IMR-90 (cell line): Measurements from ENCODE around the gene SNX25. TPM values are rescaled to one million over a fixed set of nuclear protein-coding genes. Genes with fewer than 3 reads are reported as not detected.

ENCODE experiments used
- ATAC-seq: fragments of 200-7000 bp; cut with Tn5 transposase; 2 replicates; pipeline ENCODE4 v1.9.1; 2020; ENCODE audit warnings: low read depth, mild to moderate bottlenecking, moderate library complexity
- BruUV-seq: library from RNA; stranded (reverse); fragments of 400-500 nt; replicated peaks from 2 replicates; lab custom pipeline; 2021; lab: Mats Ljungman, UMichigan
- CTCF ChIA-PET: fragments of 300-600 bp; formaldehyde crosslinking; extraction: SDS; loops from one replicate; lab custom pipeline; 2021; ENCODE audit warnings: antibody characterized with exemption; lab: Yijun Ruan, JAX
- POLR2A ChIA-PET: fragments of 300-600 bp; sonication (Branson Sonifier 250); formaldehyde crosslinking; loops from one replicate; lab custom pipeline; 2022; ENCODE audit warnings: antibody characterized with exemption; ENCODE audit not compliant: unreplicated experiment; lab: Charles Lee
- DNase-seq: peaks from one replicate; pipeline ENCODE4 v3.0.0; 2013
- H2AFZ ChIP-seq: replicated peaks from 2 replicates; pipeline ENCODE3; 2013; ENCODE audit warnings: low read length, mild to moderate bottlenecking; ENCODE audit not compliant: poor library complexity
- H2AK5ac ChIP-seq: 2 replicates; pipeline ENCODE4 v1.6.1; 2013; ENCODE audit warnings: low read depth, low read length, inconsistent platforms
- H2AK9ac ChIP-seq: replicated peaks from 2 replicates; pipeline ENCODE3; 2013; ENCODE audit warnings: mild to moderate bottlenecking, low read depth, low read length, moderate library complexity; ENCODE audit not compliant: poor library complexity
- H2BK120ac ChIP-seq: 2 replicates; pipeline ENCODE4 v1.6.1; 2013; ENCODE audit warnings: low read depth, low read length, inconsistent platforms
- H2BK15ac ChIP-seq: 3 replicates; pipeline ENCODE4 v1.6.1; 2013; ENCODE audit warnings: low read depth, low read length, inconsistent platforms
- H2BK20ac ChIP-seq: 2 replicates; pipeline ENCODE4 v1.6.1; 2013; ENCODE audit warnings: low read depth, mild to moderate bottlenecking, inconsistent platforms, low read length, moderate library complexity
- H2BK5ac ChIP-seq: 2 replicates; pipeline ENCODE4 v1.6.1; 2013; ENCODE audit warnings: mild to moderate bottlenecking, low read depth, low read length, inconsistent platforms; ENCODE audit not compliant: poor library complexity, severe bottlenecking
- H3K14ac ChIP-seq: replicated peaks from 2 replicates; pipeline ENCODE4 v1.6.1; 2013; ENCODE audit warnings: low read depth, low read length, inconsistent platforms
- H3K18ac ChIP-seq: 2 replicates; pipeline ENCODE4 v1.6.1; 2013; ENCODE audit warnings: low read depth, low read length, control low read depth
- H3K23ac ChIP-seq: 2 replicates; pipeline ENCODE4 v1.6.1; 2013; ENCODE audit warnings: low read depth, low read length, inconsistent platforms
- H3K27ac ChIP-seq: 2 replicates; pipeline ENCODE4 v1.5.1; 2013; ENCODE audit warnings: mild to moderate bottlenecking, control low read depth, low read length; ENCODE audit not compliant: insufficient read depth
- H3K27me3 ChIP-seq: 2 replicates; pipeline ENCODE4 v1.6.1; 2013; ENCODE audit warnings: low read length; ENCODE audit not compliant: control insufficient read depth, insufficient read depth
- H3K36me3 ChIP-seq: 2 replicates; pipeline ENCODE4 v1.6.1; 2013; ENCODE audit warnings: low read length, mixed read lengths; ENCODE audit not compliant: control insufficient read depth, insufficient read depth
- H3K4ac ChIP-seq: 2 replicates; pipeline ENCODE4 v1.6.1; 2013; ENCODE audit warnings: low read depth, low read length, inconsistent platforms
- H3K4me1 ChIP-seq: 2 replicates; pipeline ENCODE4 v1.6.1; 2013; ENCODE audit warnings: low read length, mixed read lengths; ENCODE audit not compliant: control insufficient read depth, insufficient read depth
- H3K4me2 ChIP-seq: 2 replicates; pipeline ENCODE4 v1.6.1; 2013; ENCODE audit warnings: low read depth, mild to moderate bottlenecking, control low read depth, low read length, moderate library complexity
- H3K4me3 ChIP-seq: 2 replicates; pipeline ENCODE4 v1.5.1; 2013; ENCODE audit warnings: low read depth, mild to moderate bottlenecking, control low read depth, low read length, moderate library complexity; ENCODE audit not compliant: insufficient read depth
- H3K56ac ChIP-seq: 2 replicates; pipeline ENCODE4 v1.6.1; 2013; ENCODE audit warnings: low read length, inconsistent platforms; ENCODE audit not compliant: insufficient read depth; ENCODE audit errors: extremely low read depth
- H3K79me1 ChIP-seq, 2 experiments: 2 replicates each; pipeline ENCODE4 v1.6.1; 2013; ENCODE audit warnings: low read length in 2 of 2, inconsistent platforms in 1 of 2, low read depth in 1 of 2
- H3K9ac ChIP-seq: 2 replicates; pipeline ENCODE4 v1.6.1; 2013; ENCODE audit warnings: low read depth, low read length, control low read depth
- H3K9me1 ChIP-seq: 2 replicates; pipeline ENCODE4 v1.6.1; 2013; ENCODE audit warnings: low read length, inconsistent platforms; ENCODE audit not compliant: insufficient read depth
- H3K9me3 ChIP-seq: 2 replicates; pipeline ENCODE4 v1.6.1; 2013; ENCODE audit warnings: low read length; ENCODE audit not compliant: control insufficient read depth, insufficient read depth
- H4K20me1 ChIP-seq: 2 replicates; pipeline ENCODE4 v1.6.1; 2013; ENCODE audit warnings: low read length, inconsistent platforms; ENCODE audit not compliant: insufficient read depth
- H4K5ac ChIP-seq: 2 replicates; pipeline ENCODE4 v1.6.1; 2013; ENCODE audit warnings: mild to moderate bottlenecking, low read depth, low read length, control low read depth
- H4K8ac ChIP-seq, 2 experiments: 2 replicates each; pipeline ENCODE4 v1.6.1; 2013; ENCODE audit warnings: low read depth in 2 of 2, low read length in 2 of 2, control low read depth in 1 of 2, inconsistent platforms in 1 of 2
- H4K91ac ChIP-seq: 2 replicates; pipeline ENCODE4 v1.6.1; 2013; ENCODE audit warnings: low read depth, low read length, inconsistent platforms; ENCODE audit not compliant: insufficient read depth
- MXI1 ChIP-seq: IDR thresholded peaks from 2 replicates; pipeline ENCODE4 v1.6.1; 2012; ENCODE audit warnings: low read depth, mild to moderate bottlenecking, low read length, moderate library complexity, borderline replicate concordance
- POLR2A ChIP-seq: IDR thresholded peaks from 2 replicates; pipeline ENCODE4 v1.6.1; 2012; ENCODE audit warnings: mild to moderate bottlenecking, low read depth, low read length
- WGBS, 2 experiments: methylation state at CpG; one replicate each; pipeline versions ENCODE4 v1.1.5 to v1.1.7; 2013; ENCODE audit warnings: missing lambda C conversion rate in 2 of 2; ENCODE audit not compliant: insufficient read length in 1 of 2; ENCODE audit errors: extremely low coverage in 2 of 2; 5-methylcytosine and 5-hydroxymethylcytosine counted together
- dilution Hi-C: fragments of 300-500 bp; cut with HindIII; formaldehyde crosslinking; loops from one replicate; pipeline ENCODE4 v1.14.3; 2018; ENCODE audit warnings: low sequenced_read_pairs; ENCODE audit not compliant: unreplicated experiment
- in situ Hi-C: fragments of 300-500 bp; cut with MboI; formaldehyde crosslinking; loops from 3 replicates; pipeline ENCODE4 v1.14.3; 2019; ENCODE audit warnings: low sequenced_read_pairs, inconsistent platforms, mixed read lengths
- intact Hi-C: fragments of 100-400 bp; cut with micrococcal nuclease; formaldehyde crosslinking; loops from 2 replicates; pipeline ENCODE4 v1.10.0; 2022
- polyA plus RNA-seq, 3 experiments: library from polyadenylated mRNA; depleted of rRNA; stranded (reverse); fragments of >200 nt; gene quantifications; 2 replicates each; pipeline ENCODE4 v1.2.3, GENCODE V29; 2012; ENCODE audit warnings: low replicate concordance in 1 of 3
- total RNA-seq: library from RNA; depleted of rRNA; stranded (reverse); fragments of >200 nt; gene quantifications from 2 replicates; pipeline ENCODE4 v1.2.3, GENCODE V29; 2012

Gene SNX25
- total and polyA plus RNA-seq, 2 of the 4 experiments (the other 2 are of a cell fraction), result 11.4 to 28.3 TPM

- no peak overlapping the region for H2BK120ac ChIP-seq
- intact Hi-C loops (no loop called here), dilution Hi-C loops (no loop called here), in situ Hi-C loops (loop anchor here (25.0 kb wide), 1 partner anchor 851 kb away; no protein-coding TSS in a partner anchor)
- no peak overlapping the region for H3K14ac ChIP-seq
- no peaks in the 10 kb centered on the region for H3K9me3 ChIP-seq
- no CpG with 5 or more reads among the region's 3 CpGs for WGBS, 2 experiments
- H2BK5ac ChIP-seq, result no peak overlapping the region
- H3K23ac ChIP-seq, result no peak overlapping the region
- H3K36me3 ChIP-seq, result peaks cover 9% of the 10 kb centered on the region
- no peaks in the 10 kb centered on the region for H3K9me1 ChIP-seq
- H2AK9ac ChIP-seq, result no peak overlapping the region
- POLR2A ChIA-PET, result no interaction called here
- H2BK20ac ChIP-seq, result no peak overlapping the region
- peaks cover 12 to 20% of the 10 kb centered on the region in 2 experiments for H3K79me1 ChIP-seq
- no peak overlapping the region for H3K27ac ChIP-seq
- CTCF ChIA-PET, result no interaction called here
- no peak for TF ChIP-seq POLR2A
- no peak for TF ChIP-seq MXI1
- H3K4me1 ChIP-seq, result peaks cover 6% of the 10 kb centered on the region
- H3K4me3 ChIP-seq, result no peak overlapping the region
- no peak overlapping the region for H3K4ac ChIP-seq
- no peak overlapping the region for H2AK5ac ChIP-seq
- H4K8ac ChIP-seq, result no peak overlapping the region
- no peak for DNase-seq
- H2AFZ ChIP-seq, result no peak overlapping the region
- no peaks in the 10 kb centered on the region for H3K27me3 ChIP-seq
- H3K56ac ChIP-seq, result no peak overlapping the region
- no peak overlapping the region for H3K4me2 ChIP-seq
- peaks cover under 1% of the 10 kb centered on the region; the same call in 1 of the 2 replicates for H4K20me1 ChIP-seq
- BruUV-seq, result no TSS peak
- no peak overlapping the region for H4K5ac ChIP-seq
- H4K91ac ChIP-seq, result no peak overlapping the region
- no peak for ATAC-seq
- no peak overlapping the region for H3K18ac ChIP-seq
- H2BK15ac ChIP-seq, result no peak overlapping the region
- H3K9ac ChIP-seq, result no peak overlapping the region
Measured at GRCh38 chr4:185186769-185187168, 22.6 kb upstream of the SNX25 start.
